ENCODE results near the gene CDK8. TPM values are rescaled to one million over a fixed set of nuclear protein-coding genes. Genes with fewer than 3 reads are reported as not detected.

CDK8 gene
- total and polyA plus RNA-seq, 10 of the 15 experiments (the other 5 are each of a cell fraction or from before 2014, with no cell fraction given), result 8.6 to 23.5 (median 12.5) TPM

GRCh38 chr13:26220575-26220974, 33.4 kb upstream of the CDK8 start (continued):
- no peak for TF ChIP-seq ZNF592 (IDR thresholded peaks at IDR 0.05)

GRCh38 chr13:26221399-26221720, 32.6 kb upstream of the CDK8 start:
- in situ Hi-C loops (cut with MboI), result no loop called here
- Histone ChIP-seq H3K9ac (ENCODE audit: control insufficient read depth, insufficient read depth, low read length) (peak overlapping the region; percentile 99), H3K36me3 (ENCODE audit: control insufficient read depth in 2 of 2, insufficient read depth in 2 of 2, low read length in 1 of 2) (peaks cover 0 to 18% of the 10 kb centered on the region in 2 experiments; a peak in 2 of 4 replicates), H4K20me1 (ENCODE audit: control insufficient read depth, insufficient read depth) (no peaks in the 10 kb centered on the region), H3K4me3 (peak overlapping the region; percentile 86), H3K4me2 (ENCODE audit: control insufficient read depth, insufficient read depth) (peak overlapping the region; percentile 80), H3K4me1 (ENCODE audit: control insufficient read depth, insufficient read depth, low read length) (peaks cover 4% of the 10 kb centered on the region), H3K9me3 (replicated peaks; ENCODE audit: control insufficient read depth, insufficient read depth, low read length) (no peaks in the 10 kb centered on the region), H3K27ac (ENCODE audit: control insufficient read depth, insufficient read depth) (peak overlapping the region; percentile 99), H3K79me2 (ENCODE audit: control insufficient read depth, insufficient read depth, low read length) (peaks cover 28% of the 10 kb centered on the region), H3K27me3 (replicated peaks in 1 of 2; ENCODE audit: control insufficient read depth in 2 of 2, insufficient read depth in 2 of 2, low read length in 1 of 2) (no peaks in the 10 kb centered on the region), H2AFZ (ENCODE audit: control insufficient read depth, low read depth, low read length) (peak overlapping the region; percentile 95)
- ChIA-PET SMC1A (ENCODE audit: uncharacterized antibody, unreplicated experiment) (interaction anchor here (0.6 to 0.8 kb wide), 2 partner anchors 35 to 1733 kb away, joined by 3 read pairs; no protein-coding TSS in a partner anchor), CTCF (interaction anchor here (1.5 to 7.8 kb wide), 2 partner anchors 35 kb away, joined by 4 to 48 read pairs; no protein-coding TSS in a partner anchor), POLR2A (interaction anchor here (1.0 kb wide), 1 partner anchor 37 kb away, joined by 3 read pairs; no protein-coding TSS in a partner anchor), RAD21 (ENCODE audit: unreplicated experiment) (no interaction called here)
- under 1% methylated on average over 16 of the region's 16 CpGs for WGBS (ENCODE audit: insufficient coverage, insufficient replicate concordance, low lambda C conversion rate, missing lambda C conversion rate)
- FAIRE-seq (peak; percentile 27), ATAC-seq (peak; percentile 36), DNase-seq (ENCODE audit: low read depth, low spot score) (no peak)
- intact Hi-C loops (cut with micrococcal nuclease; ENCODE audit: unreplicated experiment), result loop anchor here (2.0 kb wide), 2 partner anchors 33 to 35 kb away; partner anchors contain the start of gene CDK8
- BruUV-seq (replicated peaks), result no TSS peak
- TF ChIP-seq, protein P1, sequence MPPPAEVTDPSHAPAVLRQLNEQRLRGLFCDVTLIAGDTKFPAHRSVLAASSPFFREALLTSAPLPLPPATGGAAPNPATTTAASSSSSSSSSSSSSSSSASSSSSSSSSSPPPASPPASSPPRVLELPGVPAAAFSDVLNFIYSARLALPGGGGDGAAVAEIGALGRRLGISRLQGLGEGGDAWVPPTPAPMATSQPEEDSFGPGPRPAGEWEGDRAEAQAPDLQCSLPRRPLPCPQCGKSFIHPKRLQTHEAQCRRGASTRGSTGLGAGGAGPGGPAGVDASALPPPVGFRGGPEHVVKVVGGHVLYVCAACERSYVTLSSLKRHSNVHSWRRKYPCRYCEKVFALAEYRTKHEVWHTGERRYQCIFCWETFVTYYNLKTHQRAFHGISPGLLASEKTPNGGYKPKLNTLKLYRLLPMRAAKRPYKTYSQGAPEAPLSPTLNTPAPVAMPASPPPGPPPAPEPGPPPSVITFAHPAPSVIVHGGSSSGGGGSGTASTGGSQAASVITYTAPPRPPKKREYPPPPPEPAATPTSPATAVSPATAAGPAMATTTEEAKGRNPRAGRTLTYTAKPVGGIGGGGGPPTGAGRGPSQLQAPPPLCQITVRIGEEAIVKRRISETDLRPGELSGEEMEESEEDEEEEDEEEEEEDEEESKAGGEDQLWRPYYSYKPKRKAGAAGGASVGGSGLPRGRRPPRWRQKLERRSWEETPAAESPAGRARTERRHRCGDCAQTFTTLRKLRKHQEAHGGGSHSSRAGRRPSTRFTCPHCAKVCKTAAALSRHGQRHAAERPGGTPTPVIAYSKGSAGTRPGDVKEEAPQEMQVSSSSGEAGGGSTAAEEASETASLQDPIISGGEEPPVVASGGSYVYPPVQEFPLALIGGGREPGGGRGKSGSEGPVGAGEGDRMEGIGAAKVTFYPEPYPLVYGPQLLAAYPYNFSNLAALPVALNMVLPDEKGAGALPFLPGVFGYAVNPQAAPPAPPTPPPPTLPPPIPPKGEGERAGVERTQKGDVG (CRISPR knock-in tag; IDR thresholded peaks at IDR 0.05), result no peak
- TF ChIP-seq EGR1 (IDR thresholded peaks at IDR 0.05; ENCODE audit: borderline replicate concordance in 1 of 2, low read depth in 2 of 2, low read length in 2 of 2), result peak in 1 of 2 experiments; percentile 14; a peak in 1 of 3 replicates
- no peak for TF ChIP-seq SREBF2 (IDR thresholded peaks at IDR 0.05; ENCODE audit: low read length)
- TF ChIP-seq POLR2A (IDR thresholded peaks at IDR 0.05; ENCODE audit: low read depth, low read length), result no peak
- no peak for TF ChIP-seq ZBED1 (IDR thresholded peaks at IDR 0.05; ENCODE audit: borderline replicate concordance)
- no peak for TF ChIP-seq ZNF592 (IDR thresholded peaks at IDR 0.05)
- TF ChIP-seq CHD1 (IDR thresholded peaks at IDR 0.05; ENCODE audit: low read depth, low read length), result no peak
- peak in 1 of 2 experiments; percentile 67; a peak in 2 of 4 replicates for TF ChIP-seq IKZF2 (IDR thresholded peaks at IDR 0.05)
- peak; percentile 69; the same call in 1 of the 2 replicates for TF ChIP-seq ZSCAN29 (IDR thresholded peaks at IDR 0.05)
- no peak; a peak in 1 of 4 replicates for TF ChIP-seq ETV6 (conservative IDR thresholded peaks at IDR 0.05 in 1 of 2, IDR thresholded peaks at IDR 0.05 in 1 of 2; ENCODE audit: borderline replicate concordance in 1 of 2, low read depth in 1 of 2)

Measured in GM12878 (cell line).